ENCODE measurements around the gene COG1. TPM values are rescaled to one million over a fixed set of nuclear protein-coding genes. Genes with fewer than 3 reads are reported as not detected.
"Not testable (repeated sequence)": the region's sequence is repeated elsewhere in the genome, so short reads cannot be mapped to it uniquely, and the experiment has no call there.

The COG1 gene, protein sequence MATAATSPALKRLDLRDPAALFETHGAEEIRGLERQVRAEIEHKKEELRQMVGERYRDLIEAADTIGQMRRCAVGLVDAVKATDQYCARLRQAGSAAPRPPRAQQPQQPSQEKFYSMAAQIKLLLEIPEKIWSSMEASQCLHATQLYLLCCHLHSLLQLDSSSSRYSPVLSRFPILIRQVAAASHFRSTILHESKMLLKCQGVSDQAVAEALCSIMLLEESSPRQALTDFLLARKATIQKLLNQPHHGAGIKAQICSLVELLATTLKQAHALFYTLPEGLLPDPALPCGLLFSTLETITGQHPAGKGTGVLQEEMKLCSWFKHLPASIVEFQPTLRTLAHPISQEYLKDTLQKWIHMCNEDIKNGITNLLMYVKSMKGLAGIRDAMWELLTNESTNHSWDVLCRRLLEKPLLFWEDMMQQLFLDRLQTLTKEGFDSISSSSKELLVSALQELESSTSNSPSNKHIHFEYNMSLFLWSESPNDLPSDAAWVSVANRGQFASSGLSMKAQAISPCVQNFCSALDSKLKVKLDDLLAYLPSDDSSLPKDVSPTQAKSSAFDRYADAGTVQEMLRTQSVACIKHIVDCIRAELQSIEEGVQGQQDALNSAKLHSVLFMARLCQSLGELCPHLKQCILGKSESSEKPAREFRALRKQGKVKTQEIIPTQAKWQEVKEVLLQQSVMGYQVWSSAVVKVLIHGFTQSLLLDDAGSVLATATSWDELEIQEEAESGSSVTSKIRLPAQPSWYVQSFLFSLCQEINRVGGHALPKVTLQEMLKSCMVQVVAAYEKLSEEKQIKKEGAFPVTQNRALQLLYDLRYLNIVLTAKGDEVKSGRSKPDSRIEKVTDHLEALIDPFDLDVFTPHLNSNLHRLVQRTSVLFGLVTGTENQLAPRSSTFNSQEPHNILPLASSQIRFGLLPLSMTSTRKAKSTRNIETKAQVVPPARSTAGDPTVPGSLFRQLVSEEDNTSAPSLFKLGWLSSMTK
- 10 to 100 TPM; 23.4 to 27.7 TPM for total RNA-seq

DNA sequence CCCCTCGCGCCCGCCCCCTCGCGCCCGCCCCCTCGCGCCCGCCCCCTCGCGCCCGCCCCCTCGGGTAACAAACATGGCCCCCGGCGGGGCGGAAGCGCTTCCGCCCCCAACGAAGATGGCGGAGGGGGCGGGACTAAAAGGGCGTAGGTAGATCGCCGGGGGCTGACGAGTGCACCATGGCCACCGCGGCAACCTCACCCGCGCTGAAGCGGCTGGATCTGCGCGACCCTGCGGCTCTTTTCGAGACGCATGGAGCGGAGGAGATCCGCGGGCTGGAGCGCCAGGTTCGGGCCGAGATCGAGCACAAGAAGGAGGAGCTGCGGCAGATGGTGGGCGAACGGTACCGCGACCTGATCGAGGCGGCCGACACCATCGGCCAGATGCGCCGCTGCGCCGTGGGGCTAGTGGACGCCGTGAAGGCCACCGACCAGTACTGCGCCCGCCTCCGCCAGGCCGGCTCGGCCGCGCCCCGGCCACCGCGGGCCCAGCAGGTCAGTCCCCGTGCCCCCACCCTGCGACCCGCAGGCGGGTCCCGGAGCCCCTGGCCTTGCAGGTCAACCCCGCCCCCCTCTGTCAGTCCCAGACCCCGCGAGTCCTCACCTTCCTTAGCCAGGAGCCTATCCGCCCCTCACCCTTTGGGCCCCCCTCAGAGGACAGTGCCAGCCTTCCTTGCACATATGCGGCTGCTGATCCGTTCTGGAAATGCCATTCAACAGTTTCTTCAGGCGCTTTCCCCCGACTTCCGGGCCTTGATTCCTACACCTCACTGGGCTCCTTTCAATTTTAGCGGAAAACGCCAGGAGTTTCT, at the start of gene COG1:
COG1 (plus strand) TSS at position 162 of the 808 bp plus-strand sequence; CDS start at position 177, 15 bp downstream.
- no peaks in the 10 kb centered on the region for H3K27me3 Mint-ChIP-seq
- peaks cover 14% of the 10 kb centered on the region for H3K36me3 Mint-ChIP-seq
- peak within 1 kb of the TSS; percentile 97 for H3K27ac Mint-ChIP-seq
- H3K4me3 Mint-ChIP-seq, result peak within 1 kb of the TSS; percentile 96
- peaks cover 13% of the 10 kb centered on the region for H3K4me1 Mint-ChIP-seq
- peak; percentile 77 for DNase-seq
- H3K9me3 Mint-ChIP-seq, result no peaks in the 10 kb centered on the region

DNA sequence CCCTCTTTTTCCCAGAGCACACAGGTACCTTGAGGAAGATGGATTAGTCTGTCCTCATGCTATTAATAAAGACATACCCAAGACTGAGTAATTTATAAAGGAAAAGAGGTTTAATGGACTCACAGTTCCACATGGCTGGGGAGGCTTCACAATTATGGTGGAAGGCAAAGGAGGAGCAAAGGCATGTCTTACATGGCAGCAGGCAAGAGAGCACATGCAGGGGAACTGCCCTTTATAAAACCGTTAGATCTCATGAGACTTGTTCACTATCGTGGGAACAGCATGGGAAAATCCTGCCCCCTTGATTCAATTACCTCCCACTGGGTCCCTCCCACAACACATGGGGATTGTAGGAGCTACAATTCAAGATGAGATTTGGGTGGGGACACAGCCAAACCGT, 48.6 kb upstream of the COG1 start:
- H3K27me3 Mint-ChIP-seq, H3K4me3 Mint-ChIP-seq, H3K27ac Mint-ChIP-seq, DNase-seq, H3K36me3 Mint-ChIP-seq: not testable (repeated sequence)
- H3K4me1 Mint-ChIP-seq, result peaks cover 14% of the 10 kb centered on the region
- H3K9me3 Mint-ChIP-seq, result peaks cover 17% of the 10 kb centered on the region

DNA sequence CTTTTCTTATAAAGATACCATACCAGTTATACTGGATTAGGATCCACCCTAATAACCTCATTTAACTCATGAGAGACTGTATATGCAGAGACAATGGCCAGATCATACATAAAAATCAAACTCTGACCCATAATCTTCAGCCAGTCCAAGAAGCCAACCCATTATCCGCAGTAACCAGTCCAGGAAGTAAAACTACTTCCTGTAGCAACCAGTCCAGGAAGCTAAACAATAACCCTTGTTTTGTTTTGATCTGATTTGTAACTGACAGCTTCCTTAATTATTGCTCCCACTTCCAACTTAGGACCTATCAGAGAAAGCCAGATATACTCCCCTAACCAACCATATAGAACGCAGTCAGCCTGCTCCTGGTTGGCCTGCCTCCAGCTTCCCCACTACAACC, 47.2 kb upstream of the COG1 start:
- Mint-ChIP-seq H3K9me3 (peaks cover 21% of the 10 kb centered on the region), H3K27me3 (peaks cover 15% of the 10 kb centered on the region), H3K36me3 (peaks cover 7% of the 10 kb centered on the region), H3K4me3 (no peak overlapping the region), H3K4me1 (peaks cover 16% of the 10 kb centered on the region), H3K27ac (no peak overlapping the region)
- no peak for DNase-seq

DNA sequence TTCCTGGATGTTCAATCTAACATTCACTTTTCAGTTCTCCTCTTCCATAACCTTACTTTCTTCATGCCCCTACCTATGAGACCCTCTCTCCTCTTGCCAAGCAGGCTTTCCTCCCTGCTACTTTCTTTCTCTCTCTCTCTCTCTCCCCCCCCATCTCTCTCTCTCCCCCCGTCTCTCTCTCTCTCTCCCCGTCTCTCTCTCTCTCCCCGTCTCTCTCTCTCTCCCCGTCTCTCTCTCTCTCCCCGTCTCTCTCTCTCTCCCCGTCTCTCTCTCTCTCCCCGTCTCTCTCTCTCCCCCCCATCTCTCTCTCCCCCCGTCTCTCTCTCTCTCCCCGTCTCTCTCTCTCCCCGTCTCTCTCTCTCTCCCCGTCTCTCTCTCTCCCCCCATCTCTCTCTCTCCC, 45.1 kb upstream of the COG1 start:
- H3K27me3 Mint-ChIP-seq, result peaks cover 17% of the 10 kb centered on the region
- H3K4me1 Mint-ChIP-seq, result peaks cover 20% of the 10 kb centered on the region
- DNase-seq, H3K4me3 Mint-ChIP-seq, H3K27ac Mint-ChIP-seq, H3K36me3 Mint-ChIP-seq: not testable (repeated sequence)
- peaks cover 28% of the 10 kb centered on the region for H3K9me3 Mint-ChIP-seq

DNA sequence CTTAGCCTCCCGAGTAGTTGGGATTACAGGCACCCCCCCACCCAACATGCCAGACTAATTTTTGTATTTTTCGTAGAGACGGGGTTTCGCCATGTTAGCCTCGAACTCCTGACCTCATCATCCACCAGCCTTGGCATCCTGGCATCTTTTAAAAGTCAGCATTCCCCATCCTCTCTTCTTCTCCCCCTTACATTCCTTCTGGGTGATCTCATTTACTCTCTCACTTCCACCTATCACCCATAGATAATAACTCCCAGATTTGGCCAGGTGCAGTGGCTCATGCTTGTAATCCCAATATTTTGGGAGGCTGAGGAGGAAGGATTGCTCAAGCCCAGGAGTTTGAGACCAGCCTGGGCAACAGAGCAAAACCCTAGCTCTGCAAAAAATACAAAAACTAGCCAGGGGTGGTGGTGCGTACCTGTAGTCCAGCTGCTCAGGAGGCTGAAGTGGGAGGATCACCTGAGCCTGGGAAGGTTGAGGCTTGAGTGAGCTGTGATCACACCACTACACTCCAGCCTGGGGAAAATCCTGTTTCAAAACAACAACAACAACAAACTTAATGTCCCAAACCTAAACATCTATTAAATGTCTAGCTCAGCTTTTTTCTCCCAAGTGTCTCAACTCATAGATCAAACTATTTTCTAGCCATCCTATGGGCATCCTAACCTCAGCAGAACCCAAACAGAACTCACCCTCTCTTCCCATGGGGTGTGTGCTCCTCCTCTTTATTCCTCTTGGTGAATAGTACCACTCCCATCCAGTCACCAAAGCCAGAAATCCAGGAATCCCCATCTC, 44.1 kb upstream of the COG1 start:
- peaks cover 9% of the 10 kb centered on the region for H3K36me3 Mint-ChIP-seq
- H3K4me3 Mint-ChIP-seq, result no peak overlapping the region
- H3K27ac Mint-ChIP-seq, result no peak overlapping the region
- H3K9me3 Mint-ChIP-seq, result peaks cover 27% of the 10 kb centered on the region
- no peak for DNase-seq
- H3K27me3 Mint-ChIP-seq, result peaks cover 17% of the 10 kb centered on the region
- peaks cover 12% of the 10 kb centered on the region for H3K4me1 Mint-ChIP-seq

DNA sequence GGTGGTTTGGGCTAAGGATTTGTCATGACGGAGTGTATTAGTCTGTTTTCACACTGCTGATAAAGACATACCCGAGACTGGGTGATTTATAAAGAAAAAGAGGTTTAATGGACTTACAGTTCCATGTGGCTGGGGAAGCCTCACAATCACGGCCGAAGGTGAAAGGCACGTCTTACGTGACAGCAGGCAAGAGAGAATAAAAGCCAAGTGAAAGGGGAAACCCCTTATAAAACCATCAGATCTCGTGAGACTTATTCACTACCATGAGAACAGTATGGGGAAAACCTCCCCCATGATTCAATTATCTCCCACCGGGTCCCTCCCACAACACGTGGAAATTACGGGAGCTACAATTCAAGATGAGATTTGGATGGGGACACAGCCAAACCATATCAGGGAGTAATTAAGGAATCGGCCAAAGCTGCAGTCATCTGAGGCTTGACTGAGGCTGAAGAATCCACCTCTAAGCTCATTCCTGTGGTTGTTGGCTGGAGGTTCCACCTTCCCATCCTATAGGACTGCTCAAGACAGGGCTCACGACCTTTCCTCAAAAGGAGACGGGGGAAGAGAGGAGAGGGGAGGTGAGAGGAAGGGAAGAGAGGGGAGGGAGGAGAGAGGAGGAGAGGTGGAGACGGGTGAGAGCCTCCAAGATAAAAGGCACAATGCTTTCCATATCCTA, 42.1 kb upstream of the COG1 start:
- H3K27me3 Mint-ChIP-seq, result peaks cover 22% of the 10 kb centered on the region
- not testable (repeated sequence) for H3K4me1 Mint-ChIP-seq, H3K4me3 Mint-ChIP-seq, DNase-seq, H3K36me3 Mint-ChIP-seq, H3K27ac Mint-ChIP-seq
- H3K9me3 Mint-ChIP-seq, result peaks cover 17% of the 10 kb centered on the region

DNA sequence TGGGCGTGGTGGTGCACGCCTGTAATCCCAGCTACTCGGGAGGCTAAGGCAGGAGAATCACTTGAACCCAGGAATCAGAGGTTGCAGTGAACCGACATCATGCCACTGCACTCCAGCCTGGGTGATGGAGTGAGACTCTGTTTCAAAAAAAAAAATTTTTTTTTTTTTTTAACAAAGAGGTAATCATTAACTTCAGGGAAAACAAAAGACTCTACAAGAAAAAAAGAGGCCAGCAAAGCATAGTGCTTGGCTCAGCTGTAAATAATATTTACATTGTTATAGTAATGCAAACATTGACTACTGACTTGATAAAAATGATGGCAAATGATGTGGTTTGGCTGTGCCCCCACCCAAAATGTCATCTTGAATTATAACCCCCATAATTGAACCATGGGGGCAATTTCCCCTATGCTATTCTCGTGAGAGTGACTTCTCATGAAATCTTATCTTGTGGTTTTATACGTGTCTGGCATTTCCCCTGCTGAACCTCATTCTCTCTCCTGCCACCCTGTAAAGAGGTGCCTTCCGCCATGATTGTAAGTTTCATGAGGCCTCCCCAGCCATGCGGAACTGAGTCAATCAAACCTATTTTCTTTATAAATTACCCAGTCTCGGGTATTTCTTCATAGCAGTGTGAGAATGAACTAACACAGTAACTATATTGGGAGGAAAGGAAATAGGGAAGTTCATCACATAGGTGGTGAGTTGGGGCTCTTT, 40.8 kb upstream of the COG1 start:
- H3K4me1 Mint-ChIP-seq, result peaks cover 14% of the 10 kb centered on the region
- no peak for DNase-seq
- H3K27me3 Mint-ChIP-seq, result peaks cover 28% of the 10 kb centered on the region
- H3K4me3 Mint-ChIP-seq, result no peak overlapping the region
- peak overlapping the region; percentile 35 for H3K27ac Mint-ChIP-seq
- H3K36me3 Mint-ChIP-seq, result peaks cover 3% of the 10 kb centered on the region
- H3K9me3 Mint-ChIP-seq, result peaks cover 14% of the 10 kb centered on the region

DNA sequence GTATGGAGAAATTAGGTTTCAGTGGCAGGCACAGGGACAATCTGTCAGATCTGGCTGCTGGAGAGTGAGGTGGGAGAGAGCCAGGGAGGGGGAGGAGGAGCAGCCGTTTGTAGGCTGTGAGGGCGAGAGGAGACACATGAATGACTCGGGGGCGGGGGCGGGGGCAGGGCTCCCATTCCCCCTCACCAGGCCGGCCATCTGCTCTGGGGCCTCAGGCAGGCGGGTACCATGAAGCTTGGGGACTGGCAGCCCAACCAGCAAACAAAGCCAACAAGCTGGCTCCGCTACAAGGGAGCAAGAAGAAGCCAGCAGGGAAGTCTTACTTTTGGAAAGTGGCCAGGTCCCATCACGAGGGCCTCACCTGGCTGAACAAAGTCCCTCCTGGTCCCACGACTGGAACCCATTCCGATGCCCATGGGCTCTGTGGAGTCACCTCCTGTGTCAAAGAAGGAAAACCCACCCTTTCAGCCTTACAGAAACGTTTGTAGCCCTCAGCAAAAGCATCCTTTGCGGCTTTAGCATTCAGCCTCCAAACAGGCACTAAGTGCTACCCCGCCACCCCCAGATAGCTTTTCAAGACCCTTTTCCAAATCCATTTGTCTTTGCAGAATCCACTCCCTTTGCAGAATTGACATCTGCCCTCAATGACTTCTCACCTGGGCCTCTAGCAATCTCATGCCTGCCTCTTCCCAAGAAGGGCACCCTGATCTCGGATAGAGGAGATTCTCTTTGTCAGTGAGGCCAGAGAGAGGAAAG, 37.3 kb upstream of the COG1 start:
- H3K4me3 Mint-ChIP-seq, result no peak overlapping the region
- peaks cover 12% of the 10 kb centered on the region for H3K4me1 Mint-ChIP-seq
- H3K27ac Mint-ChIP-seq, result no peak overlapping the region
- peaks cover 18% of the 10 kb centered on the region for H3K27me3 Mint-ChIP-seq
- peaks cover 2% of the 10 kb centered on the region for H3K36me3 Mint-ChIP-seq
- peaks cover 7% of the 10 kb centered on the region for H3K9me3 Mint-ChIP-seq
- no peak for DNase-seq

DNA sequence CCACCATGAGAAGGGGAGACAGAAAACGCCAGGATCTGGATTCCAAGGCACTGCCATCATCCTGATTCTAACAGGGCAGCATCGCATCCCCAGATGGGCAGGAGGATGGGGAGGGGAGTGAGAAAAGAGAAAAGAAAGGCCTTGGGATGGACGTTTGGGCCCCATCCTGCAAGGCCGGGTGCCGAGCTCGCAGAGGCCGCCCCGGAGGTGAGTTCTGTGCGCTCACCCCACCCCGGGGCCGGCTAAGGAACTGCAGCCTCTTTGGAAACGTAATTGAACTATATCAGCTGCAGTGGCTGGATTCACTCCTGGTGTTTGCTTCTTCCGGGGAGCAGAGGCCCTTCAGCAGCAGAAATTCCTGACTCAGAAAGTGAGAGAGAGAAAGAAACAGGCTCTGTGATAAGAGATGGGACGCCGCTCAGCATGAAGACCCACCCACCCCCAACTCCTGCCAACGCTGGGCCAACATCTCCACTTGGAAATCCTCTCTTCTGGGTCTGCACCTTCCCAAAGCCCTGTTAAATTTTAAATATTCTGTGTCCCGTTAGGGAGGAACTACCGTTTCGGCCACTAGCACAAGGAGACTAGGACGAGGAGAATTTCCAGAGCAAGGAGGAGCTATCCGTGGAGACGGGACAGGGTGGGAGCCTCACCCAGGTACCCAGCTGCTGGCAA, 36.6 kb upstream of the COG1 start:
- Mint-ChIP-seq H3K36me3 (no peaks in the 10 kb centered on the region), H3K4me1 (peaks cover 10% of the 10 kb centered on the region), H3K9me3 (peaks cover 6% of the 10 kb centered on the region), H3K27me3 (peaks cover 22% of the 10 kb centered on the region), H3K27ac (no peak overlapping the region), H3K4me3 (no peak overlapping the region)
- DNase-seq, result peak; percentile 61

DNA sequence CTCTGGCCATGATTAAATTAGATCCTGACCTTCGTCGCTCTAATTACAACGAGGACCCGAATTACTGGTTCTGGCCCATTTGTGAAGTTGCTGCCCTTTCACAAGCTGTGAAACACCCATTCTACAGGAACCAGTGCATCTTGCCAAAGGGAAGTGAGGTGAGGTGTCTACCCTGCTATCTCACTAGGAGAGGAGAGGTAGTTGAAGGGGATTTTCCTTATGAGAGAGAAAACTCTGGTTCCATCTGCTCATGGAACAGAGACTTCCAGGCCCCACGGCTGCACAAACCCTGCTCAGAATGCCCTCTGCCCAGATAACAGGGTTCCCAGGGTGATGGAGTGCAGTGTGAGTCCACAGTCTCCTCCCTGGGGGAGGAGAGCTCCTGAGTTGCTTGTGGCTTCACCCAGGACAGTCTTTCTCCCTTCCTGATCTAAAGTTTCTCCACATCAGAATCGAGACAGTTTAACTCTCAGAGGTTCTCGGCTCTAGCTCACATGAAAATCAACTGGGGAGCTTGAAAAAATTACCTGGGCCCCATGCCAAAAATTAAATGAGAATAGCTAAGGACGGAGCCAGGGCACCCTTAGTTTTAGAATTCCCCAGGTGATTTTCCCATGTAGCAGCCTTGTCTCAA, 35.9 kb upstream of the COG1 start:
- Mint-ChIP-seq H3K9me3 (peaks cover 4% of the 10 kb centered on the region), H3K4me1 (peaks cover 10% of the 10 kb centered on the region), H3K27ac (no peak overlapping the region), H3K27me3 (peaks cover 28% of the 10 kb centered on the region), H3K36me3 (no peaks in the 10 kb centered on the region), H3K4me3 (no peak overlapping the region)
- DNase-seq, result no peak

DNA sequence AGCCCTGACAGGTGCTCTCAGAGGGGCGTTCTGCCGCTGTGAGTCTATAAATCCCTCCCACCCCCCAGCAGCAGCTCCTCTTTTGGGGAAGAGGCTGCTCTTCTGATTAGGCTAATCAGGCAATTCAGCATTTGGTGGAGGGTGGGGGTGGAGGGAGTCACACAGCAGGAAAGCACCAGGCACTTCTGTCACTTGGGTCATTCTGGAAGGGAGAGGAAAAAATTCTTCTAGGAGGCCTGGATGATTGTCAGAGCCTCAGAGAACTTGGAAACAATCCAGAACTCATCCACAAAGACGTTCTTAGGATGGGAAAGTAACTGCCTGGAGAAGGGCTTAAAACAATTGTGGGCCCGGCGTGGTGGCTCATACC, 35.3 kb upstream of the COG1 start:
- Mint-ChIP-seq H3K36me3 (no peaks in the 10 kb centered on the region), H3K4me1 (peaks cover 5% of the 10 kb centered on the region), H3K4me3 (no peak overlapping the region), H3K27ac (no peak overlapping the region), H3K27me3 (peaks cover 30% of the 10 kb centered on the region), H3K9me3 (peaks cover under 1% of the 10 kb centered on the region)
- DNase-seq, result no peak

DNA sequence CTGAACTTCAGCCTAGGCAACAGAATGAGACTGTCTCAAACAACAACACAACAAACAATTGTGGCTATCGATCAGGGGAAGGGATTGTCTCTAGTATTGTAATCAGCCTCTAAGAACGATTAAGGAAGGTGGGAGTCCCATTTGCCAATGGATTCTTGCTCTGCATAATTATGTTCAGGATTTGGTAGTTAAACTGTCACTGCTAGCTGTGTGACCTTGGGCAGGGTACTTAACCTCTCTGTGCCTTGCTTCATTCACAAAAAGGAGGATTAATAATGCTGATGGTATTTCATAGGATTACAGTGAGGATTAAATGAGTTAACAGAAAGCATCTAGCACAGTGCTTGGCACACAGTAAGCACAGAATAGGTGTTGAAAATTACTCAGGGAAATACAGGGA, 34.7 kb upstream of the COG1 start:
- H3K4me3 Mint-ChIP-seq, result no peak overlapping the region
- H3K9me3 Mint-ChIP-seq, result no peaks in the 10 kb centered on the region
- H3K27me3 Mint-ChIP-seq, result peaks cover 36% of the 10 kb centered on the region
- no peaks in the 10 kb centered on the region for H3K36me3 Mint-ChIP-seq
- H3K4me1 Mint-ChIP-seq, result peaks cover 4% of the 10 kb centered on the region
- no peak overlapping the region for H3K27ac Mint-ChIP-seq
- no peak for DNase-seq
